Ishikawa (cell line): ENCODE results near the gene SULT1A1.

Experiments
- CEBPB ChIP-seq: IDR thresholded peaks from 2 replicates; pipeline ENCODE4 v1.6.1; 2012
- CREB1 ChIP-seq: IDR thresholded peaks from 2 replicates; pipeline ENCODE4 v1.6.1; 2012; ENCODE audit warnings: low read depth
- EP300 ChIP-seq: IDR thresholded peaks from 2 replicates; pipeline ENCODE4 v1.6.1; 2012; ENCODE audit warnings: borderline replicate concordance
- RAD21 ChIP-seq: IDR thresholded peaks from 2 replicates; pipeline ENCODE4 v1.6.1; 2012; ENCODE audit warnings: low read depth
- TAF1 ChIP-seq: IDR thresholded peaks from 2 replicates; pipeline ENCODE4 v1.6.1; 2012; ENCODE audit warnings: low read depth, mild to moderate bottlenecking
- TCF12 ChIP-seq: IDR thresholded peaks from 2 replicates; pipeline ENCODE4 v1.6.1; 2012; ENCODE audit warnings: low read depth
- TEAD4 ChIP-seq: IDR thresholded peaks from 2 replicates; pipeline ENCODE4 v1.6.1; 2012
- YY1 ChIP-seq: IDR thresholded peaks from 2 replicates; pipeline ENCODE4 v1.6.1; 2012; ENCODE audit warnings: low read depth
- TF ChIP-seq, protein P1 (sequence below): IDR thresholded peaks from 2 replicates; pipeline ENCODE4 v1.6.1; 2012
- TF ChIP-seq, protein P2 (sequence below): IDR thresholded peaks from 2 replicates; pipeline ENCODE4 v1.6.1; 2012; ENCODE audit warnings: low read depth, mild to moderate bottlenecking
- TF ChIP-seq, protein P3 (sequence below): IDR thresholded peaks from 2 replicates; pipeline ENCODE4 v1.6.1; 2012

DNA sequence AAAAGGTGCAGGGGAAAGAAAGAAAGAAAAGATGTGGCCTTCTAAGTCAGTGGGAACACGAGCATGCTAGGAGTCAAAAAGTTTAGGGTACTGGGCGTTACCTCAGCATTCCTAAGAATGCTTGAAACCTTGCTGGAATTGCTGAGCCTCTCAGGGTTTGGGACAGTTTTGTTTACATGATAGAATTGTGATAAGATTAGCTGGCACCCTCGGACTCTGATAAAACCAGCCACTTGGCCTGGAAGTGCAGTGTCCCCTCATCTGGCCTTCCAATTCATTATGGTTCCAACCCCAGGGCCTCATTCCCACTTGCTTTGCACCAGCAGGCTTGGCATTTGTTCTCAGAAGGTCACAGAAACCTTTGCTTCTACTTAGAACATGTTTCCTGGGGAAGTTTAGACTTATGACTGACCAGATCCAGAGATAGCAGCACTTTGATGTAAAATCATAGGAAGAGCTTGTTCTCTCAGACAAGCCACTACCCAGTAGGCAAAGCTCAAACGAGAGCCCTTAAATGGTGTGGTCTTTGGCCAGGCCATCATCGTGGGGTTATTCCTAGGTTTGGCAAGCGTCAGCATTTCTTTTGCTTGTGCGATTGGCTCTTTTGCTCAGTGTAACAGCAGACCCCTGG, 48.2 kb downstream of the SULT1A1 start:
- no peak for TF ChIP-seq TAF1
- TF ChIP-seq TCF12 = no peak
- TF ChIP-seq, protein P1, sequence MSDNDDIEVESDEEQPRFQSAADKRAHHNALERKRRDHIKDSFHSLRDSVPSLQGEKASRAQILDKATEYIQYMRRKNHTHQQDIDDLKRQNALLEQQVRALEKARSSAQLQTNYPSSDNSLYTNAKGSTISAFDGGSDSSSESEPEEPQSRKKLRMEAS = no peak
- TF ChIP-seq EP300 = no peak
- TF ChIP-seq, protein P2, sequence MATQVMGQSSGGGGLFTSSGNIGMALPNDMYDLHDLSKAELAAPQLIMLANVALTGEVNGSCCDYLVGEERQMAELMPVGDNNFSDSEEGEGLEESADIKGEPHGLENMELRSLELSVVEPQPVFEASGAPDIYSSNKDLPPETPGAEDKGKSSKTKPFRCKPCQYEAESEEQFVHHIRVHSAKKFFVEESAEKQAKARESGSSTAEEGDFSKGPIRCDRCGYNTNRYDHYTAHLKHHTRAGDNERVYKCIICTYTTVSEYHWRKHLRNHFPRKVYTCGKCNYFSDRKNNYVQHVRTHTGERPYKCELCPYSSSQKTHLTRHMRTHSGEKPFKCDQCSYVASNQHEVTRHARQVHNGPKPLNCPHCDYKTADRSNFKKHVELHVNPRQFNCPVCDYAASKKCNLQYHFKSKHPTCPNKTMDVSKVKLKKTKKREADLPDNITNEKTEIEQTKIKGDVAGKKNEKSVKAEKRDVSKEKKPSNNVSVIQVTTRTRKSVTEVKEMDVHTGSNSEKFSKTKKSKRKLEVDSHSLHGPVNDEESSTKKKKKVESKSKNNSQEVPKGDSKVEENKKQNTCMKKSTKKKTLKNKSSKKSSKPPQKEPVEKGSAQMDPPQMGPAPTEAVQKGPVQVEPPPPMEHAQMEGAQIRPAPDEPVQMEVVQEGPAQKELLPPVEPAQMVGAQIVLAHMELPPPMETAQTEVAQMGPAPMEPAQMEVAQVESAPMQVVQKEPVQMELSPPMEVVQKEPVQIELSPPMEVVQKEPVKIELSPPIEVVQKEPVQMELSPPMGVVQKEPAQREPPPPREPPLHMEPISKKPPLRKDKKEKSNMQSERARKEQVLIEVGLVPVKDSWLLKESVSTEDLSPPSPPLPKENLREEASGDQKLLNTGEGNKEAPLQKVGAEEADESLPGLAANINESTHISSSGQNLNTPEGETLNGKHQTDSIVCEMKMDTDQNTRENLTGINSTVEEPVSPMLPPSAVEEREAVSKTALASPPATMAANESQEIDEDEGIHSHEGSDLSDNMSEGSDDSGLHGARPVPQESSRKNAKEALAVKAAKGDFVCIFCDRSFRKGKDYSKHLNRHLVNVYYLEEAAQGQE = no peak
- no peak for TF ChIP-seq CREB1
- TF ChIP-seq YY1 = no peak
- TF ChIP-seq, protein P3, sequence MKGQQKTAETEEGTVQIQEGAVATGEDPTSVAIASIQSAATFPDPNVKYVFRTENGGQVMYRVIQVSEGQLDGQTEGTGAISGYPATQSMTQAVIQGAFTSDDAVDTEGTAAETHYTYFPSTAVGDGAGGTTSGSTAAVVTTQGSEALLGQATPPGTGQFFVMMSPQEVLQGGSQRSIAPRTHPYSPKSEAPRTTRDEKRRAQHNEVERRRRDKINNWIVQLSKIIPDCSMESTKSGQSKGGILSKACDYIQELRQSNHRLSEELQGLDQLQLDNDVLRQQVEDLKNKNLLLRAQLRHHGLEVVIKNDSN = no peak
- TF ChIP-seq TEAD4 = no peak
- TF ChIP-seq RAD21 = no peak
- TF ChIP-seq CEBPB = no peak
